ENCODE results near the gene RNF175.

Gene RNF175

DNA sequence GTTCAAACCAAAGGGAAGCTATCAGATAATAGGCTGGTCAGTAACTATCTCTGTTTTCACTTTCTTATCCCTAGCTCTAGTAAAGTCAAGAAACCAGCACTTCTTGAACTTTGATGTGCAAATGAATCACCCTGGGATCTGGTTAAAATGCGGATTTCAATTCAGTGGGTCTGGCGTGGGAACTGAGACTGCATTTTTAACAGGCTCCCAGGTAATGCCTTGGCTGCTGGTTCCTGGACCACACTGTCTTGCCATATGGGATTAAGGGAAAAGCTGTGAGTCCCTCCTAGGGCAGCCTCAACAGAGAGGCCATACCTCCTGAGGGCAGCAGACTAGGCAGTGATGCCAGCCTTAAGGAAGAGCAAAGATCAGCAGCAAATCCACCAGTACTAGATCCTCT is 1.7 kb downstream of the RNF175 start:
- no peak for DNase-seq (ENCODE audit: low spot score)
- POLR2A ChIA-PET (ENCODE audit: low non-redundant PET) = no interaction called here
- TF ChIP-seq, protein P1, sequence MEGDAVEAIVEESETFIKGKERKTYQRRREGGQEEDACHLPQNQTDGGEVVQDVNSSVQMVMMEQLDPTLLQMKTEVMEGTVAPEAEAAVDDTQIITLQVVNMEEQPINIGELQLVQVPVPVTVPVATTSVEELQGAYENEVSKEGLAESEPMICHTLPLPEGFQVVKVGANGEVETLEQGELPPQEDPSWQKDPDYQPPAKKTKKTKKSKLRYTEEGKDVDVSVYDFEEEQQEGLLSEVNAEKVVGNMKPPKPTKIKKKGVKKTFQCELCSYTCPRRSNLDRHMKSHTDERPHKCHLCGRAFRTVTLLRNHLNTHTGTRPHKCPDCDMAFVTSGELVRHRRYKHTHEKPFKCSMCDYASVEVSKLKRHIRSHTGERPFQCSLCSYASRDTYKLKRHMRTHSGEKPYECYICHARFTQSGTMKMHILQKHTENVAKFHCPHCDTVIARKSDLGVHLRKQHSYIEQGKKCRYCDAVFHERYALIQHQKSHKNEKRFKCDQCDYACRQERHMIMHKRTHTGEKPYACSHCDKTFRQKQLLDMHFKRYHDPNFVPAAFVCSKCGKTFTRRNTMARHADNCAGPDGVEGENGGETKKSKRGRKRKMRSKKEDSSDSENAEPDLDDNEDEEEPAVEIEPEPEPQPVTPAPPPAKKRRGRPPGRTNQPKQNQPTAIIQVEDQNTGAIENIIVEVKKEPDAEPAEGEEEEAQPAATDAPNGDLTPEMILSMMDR (conservative IDR thresholded peaks at IDR 0.05; ENCODE audit: low read depth) = no peak
- no peak overlapping the region for H3K27ac ChIP-seq
- CTCF ChIA-PET = no interaction called here

DNA sequence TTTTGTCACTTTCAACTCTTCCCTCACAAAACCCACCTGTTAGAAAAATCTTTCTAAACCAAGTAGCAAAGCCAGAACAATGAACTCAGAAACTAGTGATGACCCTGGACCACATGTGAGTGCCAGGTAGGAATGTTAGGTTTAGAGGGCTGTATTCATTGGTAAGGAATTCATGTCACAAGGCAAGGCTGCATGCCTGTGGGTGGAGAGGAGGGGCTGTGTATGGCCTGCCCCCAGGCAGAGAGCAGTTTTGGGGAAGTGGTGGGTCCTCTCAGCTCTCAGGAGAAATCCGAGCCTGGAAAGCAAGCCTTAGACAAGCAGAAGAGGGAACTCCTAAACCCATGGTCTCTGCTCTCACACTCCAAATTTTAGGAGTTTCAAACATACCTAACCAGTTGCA is 2.4 kb downstream of the RNF175 start:
- ChIA-PET POLR2A (ENCODE audit: low non-redundant PET) (no interaction called here), CTCF (no interaction called here)
- TF ChIP-seq, protein P1 (conservative IDR thresholded peaks at IDR 0.05; ENCODE audit: low read depth) = no peak
- DNase-seq (ENCODE audit: low spot score) = peak; percentile 20
- H3K27ac ChIP-seq = no peak overlapping the region

DNA sequence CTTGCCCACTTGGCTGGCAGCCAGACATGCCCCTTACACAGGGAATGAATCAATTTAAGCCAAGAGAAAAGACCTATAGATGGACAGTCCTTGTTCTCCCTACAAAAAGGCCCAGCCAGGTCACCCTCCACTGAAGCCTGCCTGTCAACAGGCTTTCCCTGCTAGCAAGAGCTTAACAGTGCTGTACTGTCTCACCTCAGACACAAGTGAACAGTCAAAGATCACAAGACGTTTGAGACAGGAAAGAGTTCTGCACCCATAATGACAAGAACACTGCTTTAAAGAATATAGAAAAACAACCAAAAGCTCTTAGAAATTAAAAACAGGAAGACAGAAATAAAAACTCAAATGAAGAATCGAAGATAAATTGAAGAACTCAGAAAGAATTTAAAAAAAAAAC is 4.6 kb downstream of the RNF175 start:
- no peak overlapping the region for H3K27ac ChIP-seq
- POLR2A ChIA-PET (ENCODE audit: low non-redundant PET) = no interaction called here
- CTCF ChIA-PET = no interaction called here
- TF ChIP-seq, protein P1 (conservative IDR thresholded peaks at IDR 0.05; ENCODE audit: low read depth) = no peak
- no peak for DNase-seq (ENCODE audit: low spot score)

DNA sequence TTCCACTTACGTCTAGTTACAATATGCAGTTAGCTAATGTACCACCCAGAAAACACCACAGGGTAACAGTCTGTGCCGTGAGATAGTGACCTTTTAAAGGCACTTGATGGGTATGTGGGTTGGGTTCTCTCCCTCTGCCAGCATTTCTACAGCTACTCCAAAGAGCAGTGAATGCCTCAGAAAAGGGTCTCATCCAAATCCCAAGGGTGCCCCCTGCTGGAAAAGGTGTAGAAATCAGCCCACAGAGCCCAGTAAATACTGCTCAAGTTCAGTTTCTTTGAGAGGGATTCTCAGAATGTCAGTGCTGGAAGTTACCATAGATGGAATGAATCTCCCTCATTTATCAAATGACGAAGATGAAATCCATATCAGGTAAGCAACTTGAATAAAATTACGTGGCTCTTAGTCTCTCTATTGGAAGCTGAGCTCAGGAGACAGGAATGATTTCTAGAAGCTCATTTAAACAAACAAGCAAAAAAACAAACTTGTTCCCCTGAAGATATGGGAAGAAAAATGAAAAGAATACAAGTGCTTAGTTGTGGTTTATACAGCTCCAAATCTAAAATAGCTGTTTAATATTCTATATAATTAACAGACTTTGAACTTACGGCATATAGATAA is 9.5 kb downstream of the RNF175 start:
- H3K27ac ChIP-seq = no peak overlapping the region
- DNase-seq (ENCODE audit: low spot score) = peak; percentile 60
- POLR2A ChIA-PET (ENCODE audit: low non-redundant PET) = no interaction called here
- TF ChIP-seq, protein P1 (conservative IDR thresholded peaks at IDR 0.05; ENCODE audit: low read depth) = peak; percentile 72
- CTCF ChIA-PET = interaction anchor here (0.6 to 3.2 kb wide), 8 partner anchors 14 to 864 kb away, joined by 3 to 14 read pairs (median 4); partner anchors contain the start of gene MND1

DNA sequence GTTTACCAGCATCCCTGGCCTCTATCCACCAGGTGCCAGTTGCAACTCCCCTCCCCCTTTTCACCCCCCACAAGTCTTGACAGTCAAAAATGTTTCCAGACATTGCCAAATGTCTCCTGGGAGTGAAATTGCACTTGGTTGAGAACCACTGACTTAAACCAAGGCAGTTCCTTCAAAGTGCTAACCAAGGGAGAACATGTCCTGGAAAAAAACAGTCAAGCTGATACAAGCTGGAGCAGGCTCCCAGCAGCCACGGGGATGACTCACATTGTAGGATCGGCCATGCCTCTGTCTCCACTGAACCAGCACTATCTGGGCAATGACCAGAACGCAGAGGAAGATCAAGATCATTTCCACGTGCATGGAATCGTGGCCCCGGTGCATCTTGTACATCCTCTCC is 11.4 kb downstream of the RNF175 start:
- peak overlapping the region; percentile 68 for H3K27ac ChIP-seq
- TF ChIP-seq, protein P1 (conservative IDR thresholded peaks at IDR 0.05; ENCODE audit: low read depth) = no peak
- CTCF ChIA-PET = interaction anchor here (0.6 to 0.7 kb wide), 5 partner anchors 104 to 1404 kb away, joined by 3 to 4 read pairs (median 3); no protein-coding TSS in a partner anchor
- POLR2A ChIA-PET (ENCODE audit: low non-redundant PET) = no interaction called here
- DNase-seq (ENCODE audit: low spot score) = peak; percentile 87

DNA sequence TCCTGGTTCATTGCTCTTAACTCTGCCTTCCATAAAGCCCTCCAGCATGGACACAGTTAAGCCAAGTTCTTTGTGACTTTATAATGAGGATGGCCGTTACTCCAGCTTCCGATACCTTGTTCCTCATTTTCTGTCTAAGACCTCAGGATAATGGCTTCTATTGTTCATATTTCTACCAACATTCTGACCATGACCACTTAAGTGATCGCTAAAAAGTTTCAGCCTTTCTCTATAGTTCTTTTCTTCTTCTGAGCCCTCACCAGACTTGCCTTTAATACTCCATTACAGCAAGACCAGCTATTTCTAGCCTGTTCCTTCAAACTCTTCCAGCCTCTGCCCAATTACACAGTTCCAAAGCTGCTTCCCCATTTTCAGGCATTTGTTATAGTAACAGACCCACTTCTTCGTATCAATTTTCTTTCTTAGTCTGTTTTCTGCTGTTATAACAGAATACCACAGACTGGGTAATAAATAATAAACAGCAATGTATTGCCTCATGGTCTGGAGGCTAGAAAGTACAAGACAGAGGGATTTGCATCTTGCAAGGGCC is 12.3 kb downstream of the RNF175 start:
- TF ChIP-seq, protein P1 (conservative IDR thresholded peaks at IDR 0.05; ENCODE audit: low read depth) = no peak
- DNase-seq (ENCODE audit: low spot score) = no peak
- ChIA-PET CTCF (no interaction called here), POLR2A (ENCODE audit: low non-redundant PET) (no interaction called here)
- H3K27ac ChIP-seq = no peak overlapping the region

Measured in RWPE1 (cell line).